ENCODE measurements around the gene PLD6. TPM values are rescaled to one million over a fixed set of nuclear protein-coding genes. Genes with fewer than 3 reads are reported as not detected.

Gene PLD6
- total RNA-seq, 1 donor from 2014 or later = 3.7 TPM

DNA sequence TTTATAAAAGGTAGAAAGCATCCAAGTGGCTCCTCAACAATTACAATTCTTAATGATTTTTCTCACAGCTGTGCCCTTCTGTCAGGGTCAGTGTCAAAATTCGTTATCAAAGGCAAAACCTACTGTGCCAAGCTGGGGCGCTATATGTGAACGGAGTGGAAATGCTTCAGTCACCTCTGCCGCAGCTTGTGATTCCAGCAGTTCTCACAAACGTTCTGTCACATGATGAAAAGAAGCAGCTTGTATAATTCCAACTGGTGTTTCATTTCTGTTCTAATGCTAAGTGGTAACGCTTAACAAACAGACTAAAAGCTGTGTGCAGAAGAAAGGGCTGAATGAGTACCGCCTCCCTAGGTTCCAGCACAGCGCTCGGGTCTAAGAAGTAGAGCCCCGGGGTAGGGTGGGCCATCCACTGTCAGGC, 14.2 kb downstream of the PLD6 start:
- no peak for FAIRE-seq
- TF ChIP-seq, protein P1, sequence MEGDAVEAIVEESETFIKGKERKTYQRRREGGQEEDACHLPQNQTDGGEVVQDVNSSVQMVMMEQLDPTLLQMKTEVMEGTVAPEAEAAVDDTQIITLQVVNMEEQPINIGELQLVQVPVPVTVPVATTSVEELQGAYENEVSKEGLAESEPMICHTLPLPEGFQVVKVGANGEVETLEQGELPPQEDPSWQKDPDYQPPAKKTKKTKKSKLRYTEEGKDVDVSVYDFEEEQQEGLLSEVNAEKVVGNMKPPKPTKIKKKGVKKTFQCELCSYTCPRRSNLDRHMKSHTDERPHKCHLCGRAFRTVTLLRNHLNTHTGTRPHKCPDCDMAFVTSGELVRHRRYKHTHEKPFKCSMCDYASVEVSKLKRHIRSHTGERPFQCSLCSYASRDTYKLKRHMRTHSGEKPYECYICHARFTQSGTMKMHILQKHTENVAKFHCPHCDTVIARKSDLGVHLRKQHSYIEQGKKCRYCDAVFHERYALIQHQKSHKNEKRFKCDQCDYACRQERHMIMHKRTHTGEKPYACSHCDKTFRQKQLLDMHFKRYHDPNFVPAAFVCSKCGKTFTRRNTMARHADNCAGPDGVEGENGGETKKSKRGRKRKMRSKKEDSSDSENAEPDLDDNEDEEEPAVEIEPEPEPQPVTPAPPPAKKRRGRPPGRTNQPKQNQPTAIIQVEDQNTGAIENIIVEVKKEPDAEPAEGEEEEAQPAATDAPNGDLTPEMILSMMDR (IDR thresholded peaks at IDR 0.05; ENCODE audit: insufficient read depth, low read length, severe bottlenecking) = no peak
- no peaks in the 10 kb centered on the region for H3K36me3 ChIP-seq (ENCODE audit: control insufficient read depth, insufficient read depth, low read length)

DNA sequence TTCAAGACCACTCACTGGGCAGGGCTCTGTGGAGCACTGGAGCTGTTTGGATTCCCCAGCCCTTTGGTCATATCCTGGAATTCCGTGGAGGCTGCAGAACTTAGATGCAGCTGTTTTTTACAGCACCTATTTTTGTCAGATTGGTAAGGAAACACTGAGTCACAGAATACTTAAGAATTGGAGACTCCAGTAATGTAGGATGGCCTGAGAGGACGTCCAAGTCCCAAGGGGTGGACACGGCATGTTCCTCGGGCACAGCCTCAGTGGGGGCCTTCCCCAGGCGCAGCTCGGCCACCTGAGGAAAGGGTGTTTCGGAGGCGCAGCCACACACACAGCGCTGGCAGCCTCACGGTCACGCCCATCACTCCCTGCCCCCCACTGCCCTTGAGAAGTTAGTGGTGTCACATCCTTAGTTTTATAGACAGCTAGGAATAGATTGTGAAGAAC, 14.8 kb downstream of the PLD6 start:
- H3K4me3 ChIP-seq (ENCODE audit: low read depth, low read length) = no peak overlapping the region

More for the DNA sequence above, 14.2 kb downstream of the PLD6 start:
- no peak for DNase-seq (ENCODE audit: low read depth)
- no peaks in the 10 kb centered on the region for H3K27me3 ChIP-seq (ENCODE audit: control insufficient read depth, insufficient read depth, low read length)
- no peak overlapping the region for H3K4me3 ChIP-seq (ENCODE audit: low read depth, low read length)

DNA sequence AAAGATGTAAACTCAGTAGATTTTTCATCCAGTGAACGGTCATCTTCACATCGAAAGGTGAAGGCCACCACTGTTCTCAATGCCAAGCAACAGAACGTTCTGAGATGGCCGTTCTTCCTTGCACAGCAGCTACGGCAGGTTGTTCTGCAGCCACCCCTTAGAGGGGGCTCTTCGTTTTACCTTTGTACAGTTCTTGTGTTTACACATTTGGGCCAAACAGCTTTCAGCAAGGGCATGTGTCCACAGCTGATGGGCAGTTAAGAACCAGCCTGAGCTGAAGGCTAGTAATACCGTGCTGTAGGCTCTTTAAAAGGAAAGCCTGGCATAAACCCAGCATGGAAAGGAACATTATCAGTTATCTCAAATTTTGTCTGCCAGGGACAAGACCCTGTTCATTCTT, 15.9 kb downstream of the PLD6 start:
- Histone ChIP-seq H3K27me3 (ENCODE audit: control insufficient read depth, insufficient read depth, low read length) (no peaks in the 10 kb centered on the region), H3K36me3 (ENCODE audit: control insufficient read depth, insufficient read depth, low read length) (no peaks in the 10 kb centered on the region), H3K4me3 (ENCODE audit: low read depth, low read length) (no peak overlapping the region)
- no peak for DNase-seq (ENCODE audit: low read depth)
- FAIRE-seq = no peak
- TF ChIP-seq, protein P1 (IDR thresholded peaks at IDR 0.05; ENCODE audit: insufficient read depth, low read length, severe bottlenecking) = no peak

More for the DNA sequence above, 14.8 kb downstream of the PLD6 start:
- FAIRE-seq (no peak), DNase-seq (ENCODE audit: low read depth) (peak; percentile 43)
- TF ChIP-seq, protein P1 (IDR thresholded peaks at IDR 0.05; ENCODE audit: insufficient read depth, low read length, severe bottlenecking) = no peak
- no peaks in the 10 kb centered on the region for H3K27me3 ChIP-seq (ENCODE audit: control insufficient read depth, insufficient read depth, low read length)
- H3K36me3 ChIP-seq (ENCODE audit: control insufficient read depth, insufficient read depth, low read length) = no peaks in the 10 kb centered on the region

DNA sequence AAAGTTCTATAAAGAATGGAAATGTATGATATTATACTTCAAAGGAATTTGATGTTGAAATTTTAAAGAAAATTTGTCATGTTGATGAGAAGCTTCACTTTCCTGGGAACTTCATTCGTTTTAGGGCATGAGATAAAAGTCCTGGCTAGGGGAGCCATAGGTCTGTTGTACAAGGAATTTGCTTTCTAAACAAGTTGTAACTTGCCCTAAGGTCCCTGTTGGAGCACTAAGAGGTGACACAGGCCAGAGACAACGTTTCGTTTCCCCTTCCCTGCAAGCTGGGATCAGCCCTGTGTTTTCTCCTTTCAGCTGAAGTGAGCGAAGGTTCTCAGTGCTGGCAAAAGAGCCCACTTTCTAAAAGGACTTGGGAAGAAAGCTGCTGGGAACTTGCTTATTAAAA, 16.6 kb downstream of the PLD6 start:
- no peaks in the 10 kb centered on the region for H3K36me3 ChIP-seq (ENCODE audit: control insufficient read depth, insufficient read depth, low read length)
- TF ChIP-seq, protein P1 (IDR thresholded peaks at IDR 0.05; ENCODE audit: insufficient read depth, low read length, severe bottlenecking) = no peak
- H3K27me3 ChIP-seq (ENCODE audit: control insufficient read depth, insufficient read depth, low read length) = no peaks in the 10 kb centered on the region
- no peak for FAIRE-seq
- peak; percentile 55 for DNase-seq (ENCODE audit: low read depth)
- H3K4me3 ChIP-seq (ENCODE audit: low read depth, low read length) = no peak overlapping the region

DNA sequence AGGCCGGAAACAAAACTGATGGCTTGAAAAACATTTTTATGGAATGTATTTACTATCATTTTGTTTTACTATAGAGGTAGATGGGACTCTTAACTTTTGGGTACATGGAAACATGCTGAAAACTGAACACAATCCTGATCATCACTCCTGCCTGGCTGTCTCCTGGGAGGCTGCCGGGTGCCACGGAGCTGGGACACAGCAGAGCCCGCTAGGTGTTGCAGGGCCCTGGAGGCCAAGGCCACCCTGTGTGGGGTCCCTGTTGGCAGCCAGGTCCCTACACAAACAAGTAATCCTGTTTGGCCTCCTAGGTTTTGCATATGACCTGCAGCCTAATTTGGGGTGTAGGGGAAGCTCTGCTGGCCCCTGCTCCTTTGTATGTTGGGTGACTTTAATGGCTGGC, 17.5 kb downstream of the PLD6 start:
- Histone ChIP-seq H3K4me3 (ENCODE audit: low read depth, low read length) (no peak overlapping the region), H3K27me3 (ENCODE audit: control insufficient read depth, insufficient read depth, low read length) (no peaks in the 10 kb centered on the region), H3K36me3 (ENCODE audit: control insufficient read depth, insufficient read depth, low read length) (no peaks in the 10 kb centered on the region)
- FAIRE-seq = no peak
- no peak for DNase-seq (ENCODE audit: low read depth)
- TF ChIP-seq, protein P1 (IDR thresholded peaks at IDR 0.05; ENCODE audit: insufficient read depth, low read length, severe bottlenecking) = no peak
